ENCODE measurements around the gene RALGAPA1.

DNA sequence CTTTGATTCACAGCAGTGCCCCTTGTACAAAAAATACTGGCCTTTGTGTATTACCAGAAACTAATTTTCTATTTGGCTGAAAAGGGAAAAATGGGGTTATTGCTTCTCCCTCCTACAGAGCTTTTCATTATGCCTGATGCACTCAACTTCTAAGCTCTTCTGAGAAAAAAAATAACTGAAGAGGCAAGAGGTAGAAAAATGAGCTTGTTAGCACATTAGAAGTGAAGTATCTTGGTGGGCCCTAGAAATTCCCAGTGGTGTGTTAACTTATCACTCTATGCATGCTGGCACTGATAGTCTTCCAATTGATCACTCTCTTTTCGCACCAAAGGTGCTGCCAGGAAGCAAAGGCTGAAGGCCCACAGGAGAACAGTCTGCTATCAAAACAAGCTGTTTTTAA lies 258.0 kb downstream of the RALGAPA1 start:
- TF ChIP-seq POLR2A (IDR thresholded peaks at IDR 0.05): no peak
- TF ChIP-seq, protein P1, sequence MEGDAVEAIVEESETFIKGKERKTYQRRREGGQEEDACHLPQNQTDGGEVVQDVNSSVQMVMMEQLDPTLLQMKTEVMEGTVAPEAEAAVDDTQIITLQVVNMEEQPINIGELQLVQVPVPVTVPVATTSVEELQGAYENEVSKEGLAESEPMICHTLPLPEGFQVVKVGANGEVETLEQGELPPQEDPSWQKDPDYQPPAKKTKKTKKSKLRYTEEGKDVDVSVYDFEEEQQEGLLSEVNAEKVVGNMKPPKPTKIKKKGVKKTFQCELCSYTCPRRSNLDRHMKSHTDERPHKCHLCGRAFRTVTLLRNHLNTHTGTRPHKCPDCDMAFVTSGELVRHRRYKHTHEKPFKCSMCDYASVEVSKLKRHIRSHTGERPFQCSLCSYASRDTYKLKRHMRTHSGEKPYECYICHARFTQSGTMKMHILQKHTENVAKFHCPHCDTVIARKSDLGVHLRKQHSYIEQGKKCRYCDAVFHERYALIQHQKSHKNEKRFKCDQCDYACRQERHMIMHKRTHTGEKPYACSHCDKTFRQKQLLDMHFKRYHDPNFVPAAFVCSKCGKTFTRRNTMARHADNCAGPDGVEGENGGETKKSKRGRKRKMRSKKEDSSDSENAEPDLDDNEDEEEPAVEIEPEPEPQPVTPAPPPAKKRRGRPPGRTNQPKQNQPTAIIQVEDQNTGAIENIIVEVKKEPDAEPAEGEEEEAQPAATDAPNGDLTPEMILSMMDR (IDR thresholded peaks at IDR 0.05): no peak
